ENCODE data around the gene APC2.
"Not testable (repeated sequence)": the region's sequence is repeated elsewhere in the genome, so short reads cannot be mapped to it uniquely, and the experiment has no call there.

Gene APC2

GRCh38 chr19:1497578-1498235, 47.8 kb downstream of the APC2 start:
- no peak for DNase-seq

GRCh38 chr19:1499231-1499630, 49.3 kb downstream of the APC2 start:
- not testable (repeated sequence) for DNase-seq

GRCh38 chr19:1501200-1501595, 51.3 kb downstream of the APC2 start:
- no peak for DNase-seq

GRCh38 chr19:1502433-1503088, 52.6 kb downstream of the APC2 start:
- DNase-seq, result no peak

GRCh38 chr19:1503089-1503924, 53.4 kb downstream of the APC2 start:
- DNase-seq, result peak; percentile 2

- DNase-seq, result no peak
These were observed 54.2 kb downstream of the APC2 start for GRCh38 chr19:1503925-1504773.

- DNase-seq, result no peak
These were observed 55.1 kb downstream of the APC2 start for GRCh38 chr19:1505012-1505411.

GRCh38 chr19:1505991-1506881, 56.3 kb downstream of the APC2 start:
- no peak for DNase-seq

- no peak for DNase-seq
These were observed 57.3 kb downstream of the APC2 start for GRCh38 chr19:1507192-1507660.

GRCh38 chr19:1507763-1508506, 58.0 kb downstream of the APC2 start:
- DNase-seq, result peak; percentile 88

GRCh38 chr19:1508507-1508856, 58.6 kb downstream of the APC2 start:
- no peak for DNase-seq

- DNase-seq, result no peak
These were observed 59.9 kb downstream of the APC2 start for GRCh38 chr19:1509602-1510441.

GRCh38 chr19:1510442-1510806, 60.5 kb downstream of the APC2 start:
- DNase-seq, result no peak

- DNase-seq, result no peak
These were observed 60.9 kb downstream of the APC2 start for GRCh38 chr19:1510807-1511206.

GRCh38 chr19:1511318-1512317, 61.7 kb downstream of the APC2 start:
- no peak for DNase-seq

- no peak for DNase-seq
These were observed 63.0 kb downstream of the APC2 start, which contains the start of gene ADAMTSL5 for GRCh38 chr19:1512671-1513498. TSS of gene ADAMTSL5 (minus strand) at chr19:1513019. CDS start at chr19:1510943, 2,076 bp downstream.

- no peak for DNase-seq
These were observed 63.8 kb downstream of the APC2 start for GRCh38 chr19:1513499-1514294.

Measured in SHP77 treated with DMSO at 0.1 percent for 48 hours (cell line).